WERI-Rb-1 (cell line): Measurements from ENCODE around the gene HMCN2.

Experiments used
- DNase-seq: peaks from one replicate; pipeline ENCODE4 v3.0.0-alpha.2; 2020
- H3K27ac ChIP-seq: fragments of 250-450 bp; sonication (Bioruptor Pico); 2 replicates; pipeline ENCODE4 v1.5.1; 2020; ENCODE audit warnings: mild to moderate bottlenecking, moderate library complexity
- H3K27me3 ChIP-seq: fragments of 250-450 bp; sonication (Bioruptor Pico); 2 replicates; pipeline ENCODE4 v1.5.1; 2021; ENCODE audit warnings: mild to moderate bottlenecking, low read depth, moderate library complexity; ENCODE audit not compliant: insufficient read depth, severe bottlenecking
- H3K36me3 ChIP-seq: fragments of 250-450 bp; sonication (Bioruptor Pico); 2 replicates; pipeline ENCODE4 v1.5.1; 2020; ENCODE audit warnings: mild to moderate bottlenecking, moderate library complexity
- H3K4me3 ChIP-seq: 2 replicates; pipeline ENCODE4 v1.5.1; 2011; ENCODE audit warnings: low read depth, mild to moderate bottlenecking, control low read depth, low read length
- H3K9me3 ChIP-seq: fragments of 250-450 bp; sonication (Bioruptor Pico); 2 replicates; pipeline ENCODE4 v1.5.1; 2021; ENCODE audit warnings: mild to moderate bottlenecking, moderate library complexity; ENCODE audit not compliant: severe bottlenecking
- CTCF ChIP-seq: IDR thresholded peaks from 2 replicates; pipeline ENCODE4 v1.5.1; 2011; ENCODE audit warnings: low read depth, mild to moderate bottlenecking, control low read depth, inconsistent platforms, low read length

The HMCN2 gene

GRCh38 chr9:130428086-130428665, 162.6 kb downstream of the HMCN2 start:
- Histone ChIP-seq H3K27me3 (no peaks in the 10 kb centered on the region), H3K9me3 (peaks cover 4% of the 10 kb centered on the region), H3K27ac (no peak overlapping the region), H3K4me3 (no peak overlapping the region), H3K36me3 (no peaks in the 10 kb centered on the region)
- DNase-seq: no peak
- no peak for TF ChIP-seq CTCF

DNA sequence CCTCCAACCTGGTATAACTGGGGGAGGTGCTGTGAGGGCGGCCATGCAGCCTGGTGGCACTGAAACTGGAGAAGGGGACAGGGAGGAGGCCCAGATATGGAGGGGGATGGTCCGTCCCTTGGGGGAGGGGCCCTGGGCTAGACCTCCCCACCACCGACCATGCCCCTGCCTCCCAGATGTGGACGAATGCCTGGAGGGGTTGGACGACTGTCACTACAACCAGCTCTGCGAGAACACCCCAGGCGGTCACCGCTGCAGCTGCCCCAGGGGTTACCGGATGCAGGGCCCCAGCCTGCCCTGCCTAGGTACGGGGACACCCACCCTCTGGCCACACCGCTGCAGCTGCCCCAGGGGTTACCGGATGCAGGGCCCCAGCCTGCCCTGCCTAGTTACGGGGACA, 163.8 kb downstream of the HMCN2 start:
- peaks cover 4% of the 10 kb centered on the region for H3K9me3 ChIP-seq
- no peaks in the 10 kb centered on the region for H3K36me3 ChIP-seq
- no peaks in the 10 kb centered on the region for H3K27me3 ChIP-seq
- no peak for TF ChIP-seq CTCF
- H3K27ac ChIP-seq: no peak overlapping the region
- DNase-seq: no peak
- no peak overlapping the region for H3K4me3 ChIP-seq

GRCh38 chr9:130429831-130430230, 164.3 kb downstream of the HMCN2 start:
- H3K4me3 ChIP-seq: no peak overlapping the region
- no peak for TF ChIP-seq CTCF
- no peak overlapping the region for H3K27ac ChIP-seq
- no peaks in the 10 kb centered on the region for H3K36me3 ChIP-seq
- H3K27me3 ChIP-seq: no peaks in the 10 kb centered on the region
- peaks cover 4% of the 10 kb centered on the region for H3K9me3 ChIP-seq
- DNase-seq: no peak

DNA sequence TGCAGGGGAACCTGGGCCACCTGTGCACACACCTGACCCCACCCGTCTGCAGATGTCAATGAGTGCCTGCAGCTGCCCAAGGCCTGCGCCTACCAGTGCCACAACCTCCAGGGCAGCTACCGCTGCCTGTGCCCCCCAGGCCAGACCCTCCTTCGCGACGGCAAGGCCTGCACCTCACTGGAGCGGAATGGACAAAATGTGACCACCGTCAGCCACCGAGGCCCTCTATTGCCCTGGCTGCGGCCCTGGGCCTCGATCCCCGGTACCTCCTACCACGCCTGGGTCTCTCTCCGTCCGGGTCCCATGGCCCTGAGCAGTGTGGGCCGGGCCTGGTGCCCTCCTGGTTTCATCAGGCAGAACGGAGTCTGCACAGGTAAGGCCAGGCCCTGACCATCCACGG, 164.7 kb downstream of the HMCN2 start:
- no peak for DNase-seq
- Histone ChIP-seq H3K9me3 (peaks cover 4% of the 10 kb centered on the region), H3K4me3 (no peak overlapping the region), H3K27ac (no peak overlapping the region), H3K36me3 (no peaks in the 10 kb centered on the region), H3K27me3 (no peaks in the 10 kb centered on the region)
- TF ChIP-seq CTCF: no peak

DNA sequence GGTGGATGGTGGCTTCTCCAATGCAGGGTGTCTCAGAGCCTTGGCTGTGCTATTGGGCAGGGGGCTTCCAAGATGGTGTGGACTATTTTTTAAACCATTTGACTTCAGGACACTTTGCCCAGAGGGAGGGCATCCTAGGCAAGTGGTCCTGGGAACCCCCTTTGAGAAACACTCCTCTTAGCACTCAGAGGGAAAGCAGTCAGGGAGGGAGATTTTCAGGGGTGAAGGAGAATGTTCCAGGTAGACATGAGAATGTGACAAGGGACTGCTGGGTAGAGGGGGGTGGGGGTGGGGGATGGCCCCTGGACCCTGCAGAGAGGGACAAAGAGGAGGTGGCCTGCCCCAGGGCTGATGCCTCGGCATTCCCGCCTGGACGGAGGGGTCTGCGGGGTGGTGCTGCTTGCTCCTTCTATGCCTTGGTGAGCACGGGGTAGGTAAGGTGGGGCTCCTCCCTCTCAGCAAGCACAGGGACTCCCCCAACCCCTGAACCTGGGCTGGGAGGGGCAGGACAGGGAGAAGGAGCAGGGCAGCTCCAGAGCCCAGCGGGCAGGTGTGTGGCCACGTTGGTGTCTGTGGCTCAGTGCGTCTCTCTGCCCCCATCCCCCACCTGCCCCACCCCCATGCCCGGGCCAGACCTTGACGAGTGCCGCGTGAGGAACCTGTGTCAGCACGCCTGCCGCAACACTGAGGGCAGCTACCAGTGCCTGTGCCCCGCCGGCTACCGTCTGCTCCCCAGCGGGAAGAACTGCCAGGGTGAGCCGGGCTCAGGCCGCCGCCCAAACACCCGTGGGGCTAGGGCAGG, 165.4 kb downstream of the HMCN2 start:
- Histone ChIP-seq H3K9me3 (peaks cover 4% of the 10 kb centered on the region), H3K27me3 (no peaks in the 10 kb centered on the region)

More for the DNA sequence above, 165.4 kb downstream of the HMCN2 start:
- no peak for DNase-seq
- no peak for TF ChIP-seq CTCF
- H3K36me3 ChIP-seq: no peaks in the 10 kb centered on the region
- H3K4me3 ChIP-seq: no peak overlapping the region
- H3K27ac ChIP-seq: no peak overlapping the region
